GM12864 (cell line): Measurements from ENCODE around the gene RRP12.

Experiments
- DNase-seq: peaks from one replicate; pipeline ENCODE4 v3.0.0-alpha.2; 2011; ENCODE audit warnings: low read depth
- H3K4me3 ChIP-seq: 2 replicates; pipeline ENCODE4 v1.5.1; 2011; ENCODE audit warnings: mild to moderate bottlenecking, low read depth, low read length, control low read depth
- CTCF ChIP-seq: IDR thresholded peaks from 2 replicates; pipeline ENCODE4 v1.5.1; 2011; ENCODE audit warnings: low read depth, mild to moderate bottlenecking, moderate library complexity, low read length, control low read depth, inconsistent platforms; ENCODE audit errors: missing control alignments

Gene RRP12

GRCh38 chr10:97400665-97401454, at the start of gene RRP12:
Gene RRP12, minus strand, starts transcription at chr10:97401340. Its CDS starts 109 bp downstream, at chr10:97401231.
- peak; percentile 95 for DNase-seq
- H3K4me3 ChIP-seq = peak within 1 kb of the TSS; percentile 80
- TF ChIP-seq CTCF = peak; percentile 25

- no peak overlapping the region for H3K4me3 ChIP-seq
- no peak for TF ChIP-seq CTCF
- DNase-seq = no peak
These were observed 49.7 kb upstream of the RRP12 start for GRCh38 chr10:97450828-97451227.

GRCh38 chr10:97445722-97446639, 44.8 kb upstream of the RRP12 start, which contains the start of the genes EXOSC1 and ZDHHC16:
Gene EXOSC1, minus strand, starts transcription at chr10:97446006. Its CDS starts 21 bp downstream, at chr10:97445985.
Gene ZDHHC16, plus strand, starts transcription at chr10:97446175. Its CDS starts 5,501 bp downstream, at chr10:97451676.
- no peak for TF ChIP-seq CTCF
- DNase-seq = peak; percentile 88
- H3K4me3 ChIP-seq = peak within 1 kb of the TSS; percentile 89

GRCh38 chr10:97445357-97445721, 44.2 kb upstream of the RRP12 start:
- no peak for TF ChIP-seq CTCF
- no peak for DNase-seq

GRCh38 chr10:97444212-97444611, 43.1 kb upstream of the RRP12 start:
- H3K4me3 ChIP-seq = peak overlapping the region; percentile 89; the same call in 1 of the 2 replicates
- no peak for TF ChIP-seq CTCF
- no peak for DNase-seq

More at GRCh38 chr10:97445357-97445721, 44.2 kb upstream of the RRP12 start:
- H3K4me3 ChIP-seq = peak overlapping the region; percentile 89

- no peak for TF ChIP-seq CTCF
- no peak for DNase-seq
- no peak overlapping the region for H3K4me3 ChIP-seq
These were observed 41.1 kb upstream of the RRP12 start for GRCh38 chr10:97442277-97442676.
